SIG-M5 (cell line): ENCODE data around the gene PITPNM2.
"Not testable (repeated sequence)": the region's sequence is repeated elsewhere in the genome, so short reads cannot be mapped to it uniquely, and the experiment has no call there.

Experiments
- DNase-seq: peaks from one replicate; lab custom pipeline; 2025; lab: John Stamatoyannopoulos, UW

The PITPNM2 gene

GRCh38 chr12:123120452-123121166, 30.3 kb downstream of the PITPNM2 start:
- no peak for DNase-seq

GRCh38 chr12:123119808-123120207, 31.1 kb downstream of the PITPNM2 start:
- no peak for DNase-seq

- DNase-seq: no peak
Measured at GRCh38 chr12:123118497-123118896, 32.4 kb downstream of the PITPNM2 start.

GRCh38 chr12:123115409-123116121, 35.3 kb downstream of the PITPNM2 start:
- DNase-seq: peak; percentile 75

- no peak for DNase-seq
Measured at GRCh38 chr12:123114304-123115083, 36.4 kb downstream of the PITPNM2 start.

- no peak for DNase-seq
Measured at GRCh38 chr12:123113026-123113425, 37.9 kb downstream of the PITPNM2 start.

GRCh38 chr12:123111498-123112165, 39.3 kb downstream of the PITPNM2 start:
- no peak for DNase-seq

- no peak for DNase-seq
Measured at GRCh38 chr12:123109319-123109772, 41.5 kb downstream of the PITPNM2 start.

GRCh38 chr12:123108682-123109066, 42.2 kb downstream of the PITPNM2 start:
- no peak for DNase-seq

- no peak for DNase-seq
Measured at GRCh38 chr12:123107926-123108681, 42.8 kb downstream of the PITPNM2 start.

GRCh38 chr12:123106640-123107359, 44.1 kb downstream of the PITPNM2 start:
- DNase-seq: no peak

GRCh38 chr12:123105211-123105826, 45.6 kb downstream of the PITPNM2 start:
- no peak for DNase-seq

GRCh38 chr12:123104809-123105208, 46.1 kb downstream of the PITPNM2 start:
- DNase-seq: no peak

GRCh38 chr12:123104094-123104493, 46.8 kb downstream of the PITPNM2 start:
- DNase-seq: not testable (repeated sequence)

- DNase-seq: no peak
Measured at GRCh38 chr12:123102781-123103503, 47.9 kb downstream of the PITPNM2 start.

GRCh38 chr12:123102366-123102765, 48.5 kb downstream of the PITPNM2 start:
- no peak for DNase-seq

GRCh38 chr12:123101526-123101925, 49.4 kb downstream of the PITPNM2 start:
- no peak for DNase-seq
